Measurements from ENCODE around the gene JPH2. TPM values are rescaled to one million over a fixed set of nuclear protein-coding genes. Genes with fewer than 3 reads are reported as not detected.

JPH2 gene
- total RNA-seq, 4 donors from 2014 or later = 0.17 to 8.7 (median 4.0) TPM

DNA sequence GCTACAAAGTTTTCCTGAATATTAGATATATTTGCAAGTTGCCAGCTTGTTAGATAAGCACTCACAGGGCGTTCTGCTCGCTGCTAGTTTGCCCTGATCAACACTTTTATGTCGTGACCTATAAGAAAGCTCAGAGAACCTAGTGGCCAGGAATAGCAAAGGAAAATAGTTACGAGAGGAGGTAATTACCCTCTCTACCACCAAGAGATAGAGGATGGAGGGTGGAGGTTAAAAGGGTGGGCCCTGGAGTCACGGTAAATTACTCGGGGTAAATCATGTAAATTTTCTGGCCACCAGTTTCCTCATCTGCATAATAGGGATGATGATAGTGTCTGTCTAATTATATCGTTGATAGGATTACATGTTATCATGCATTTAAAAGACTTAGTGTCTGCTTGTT, 87.2 kb downstream of the JPH2 start:
- TF ChIP-seq, protein P1, sequence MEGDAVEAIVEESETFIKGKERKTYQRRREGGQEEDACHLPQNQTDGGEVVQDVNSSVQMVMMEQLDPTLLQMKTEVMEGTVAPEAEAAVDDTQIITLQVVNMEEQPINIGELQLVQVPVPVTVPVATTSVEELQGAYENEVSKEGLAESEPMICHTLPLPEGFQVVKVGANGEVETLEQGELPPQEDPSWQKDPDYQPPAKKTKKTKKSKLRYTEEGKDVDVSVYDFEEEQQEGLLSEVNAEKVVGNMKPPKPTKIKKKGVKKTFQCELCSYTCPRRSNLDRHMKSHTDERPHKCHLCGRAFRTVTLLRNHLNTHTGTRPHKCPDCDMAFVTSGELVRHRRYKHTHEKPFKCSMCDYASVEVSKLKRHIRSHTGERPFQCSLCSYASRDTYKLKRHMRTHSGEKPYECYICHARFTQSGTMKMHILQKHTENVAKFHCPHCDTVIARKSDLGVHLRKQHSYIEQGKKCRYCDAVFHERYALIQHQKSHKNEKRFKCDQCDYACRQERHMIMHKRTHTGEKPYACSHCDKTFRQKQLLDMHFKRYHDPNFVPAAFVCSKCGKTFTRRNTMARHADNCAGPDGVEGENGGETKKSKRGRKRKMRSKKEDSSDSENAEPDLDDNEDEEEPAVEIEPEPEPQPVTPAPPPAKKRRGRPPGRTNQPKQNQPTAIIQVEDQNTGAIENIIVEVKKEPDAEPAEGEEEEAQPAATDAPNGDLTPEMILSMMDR (IDR thresholded peaks at IDR 0.05; ENCODE audit: low read depth) = no peak

DNA sequence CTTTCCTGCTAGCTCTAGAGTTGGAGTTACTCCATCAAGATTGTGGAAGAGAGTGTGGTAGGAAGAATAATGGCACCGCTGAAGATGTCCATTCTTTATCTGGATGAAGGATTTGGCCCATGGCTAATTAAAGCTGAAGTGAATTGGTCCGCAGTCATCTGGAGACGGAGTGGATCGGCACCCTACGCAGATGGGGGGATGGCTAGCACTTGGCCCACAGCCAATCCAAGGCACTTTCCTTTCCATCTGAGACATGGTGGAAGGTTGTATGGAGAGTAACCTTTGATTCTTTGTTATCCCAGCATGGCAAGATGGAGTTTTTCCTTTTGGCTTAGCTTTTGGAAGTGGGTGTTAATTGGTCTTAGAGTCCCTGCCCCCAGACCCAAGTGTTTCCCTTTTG, 88.3 kb downstream of the JPH2 start:
- TF ChIP-seq, protein P1 (IDR thresholded peaks at IDR 0.05; ENCODE audit: low read depth) = no peak

DNA sequence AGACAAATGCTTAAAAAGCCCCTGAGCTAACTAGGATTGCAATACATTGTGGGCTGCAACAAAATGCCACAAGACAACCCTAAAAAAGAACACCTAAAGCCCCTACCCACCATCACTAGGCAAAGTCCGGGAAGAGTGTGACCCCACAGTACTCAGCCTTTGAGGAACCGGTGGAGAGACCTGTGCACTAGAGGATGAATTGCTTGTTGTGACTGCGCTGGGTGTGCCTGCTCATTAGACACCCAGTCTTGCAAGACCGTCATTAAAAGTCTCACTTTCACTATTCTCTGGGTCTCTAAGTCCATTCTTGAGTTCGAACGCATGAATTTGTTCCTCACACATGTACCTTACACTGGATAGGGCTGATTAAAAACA, 88.7 kb downstream of the JPH2 start:
- TF ChIP-seq, protein P1 (IDR thresholded peaks at IDR 0.05; ENCODE audit: low read depth) = no peak

DNA sequence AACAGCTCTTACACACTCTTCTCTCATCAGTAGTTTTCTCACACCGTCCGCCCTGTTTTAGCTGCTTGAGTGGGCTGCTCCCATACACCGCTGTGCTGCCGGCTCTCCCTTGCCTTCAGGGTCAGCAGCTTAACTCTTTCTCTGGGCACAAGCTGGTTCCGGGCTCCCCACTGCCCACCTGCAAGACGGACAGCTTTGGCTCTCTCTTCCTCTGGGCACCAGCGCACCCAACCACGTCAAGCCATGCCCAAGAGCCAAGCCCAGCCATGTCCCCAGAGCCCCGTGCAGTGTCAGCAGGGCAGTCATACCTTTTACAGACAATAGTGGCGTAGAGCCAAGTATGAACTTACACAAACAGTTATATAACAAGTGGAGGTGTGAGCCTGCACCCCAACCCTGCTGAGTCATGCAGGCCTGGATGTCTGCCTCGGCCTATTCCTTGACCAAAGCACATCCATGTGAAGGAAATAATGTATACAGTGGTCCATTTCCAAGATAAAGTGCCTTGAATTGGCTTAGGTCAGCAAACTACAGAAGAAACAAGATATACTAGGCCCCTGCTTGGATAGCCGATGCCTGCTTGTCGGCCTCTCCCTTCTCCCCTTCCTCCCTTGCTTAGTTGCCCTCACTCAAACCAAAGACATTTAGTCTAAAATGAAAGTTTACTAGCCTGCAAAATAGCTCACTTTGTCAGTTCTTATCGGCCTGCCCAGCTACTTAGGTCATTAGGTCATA, 89.3 kb downstream of the JPH2 start:
- TF ChIP-seq, protein P1 (IDR thresholded peaks at IDR 0.05; ENCODE audit: low read depth) = no peak

DNA sequence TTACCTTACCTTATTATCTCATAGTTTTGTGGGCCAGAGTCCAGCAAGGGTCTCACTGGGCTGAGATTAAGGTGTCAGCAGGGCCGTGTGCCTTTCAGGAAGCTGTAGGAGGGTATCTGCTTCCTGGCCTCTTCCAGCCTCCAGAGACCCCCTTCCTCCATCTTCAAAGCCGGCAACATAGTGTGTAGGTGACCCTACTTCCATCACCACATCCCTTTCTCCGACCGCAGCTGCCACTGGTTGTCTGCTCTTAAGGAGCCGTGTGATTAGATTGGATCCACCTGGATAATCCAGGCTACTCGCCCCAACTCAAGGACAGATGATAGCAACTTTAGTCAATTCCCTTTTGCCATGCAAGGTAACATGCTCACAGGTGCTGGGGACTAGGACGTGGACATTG, 91.2 kb downstream of the JPH2 start:
- TF ChIP-seq, protein P1 (IDR thresholded peaks at IDR 0.05; ENCODE audit: low read depth) = no peak

DNA sequence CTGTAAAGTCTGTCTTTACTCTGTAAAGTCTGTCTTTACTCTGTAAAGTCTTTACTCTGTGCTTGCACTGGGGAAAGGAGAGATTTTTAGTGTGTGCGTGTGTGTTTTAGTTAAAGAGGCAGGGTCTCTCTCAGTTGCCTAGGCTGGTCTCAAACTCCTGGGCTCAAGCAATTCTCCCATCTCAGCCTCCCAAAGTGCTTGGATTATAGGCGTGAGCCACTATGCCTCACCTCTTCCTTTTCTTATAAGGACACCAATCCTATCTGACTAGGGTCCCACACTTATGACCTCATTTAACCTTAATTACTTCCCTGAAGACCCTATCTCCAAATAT, 93.8 kb downstream of the JPH2 start:
- TF ChIP-seq, protein P1 (IDR thresholded peaks at IDR 0.05; ENCODE audit: low read depth) = no peak

DNA sequence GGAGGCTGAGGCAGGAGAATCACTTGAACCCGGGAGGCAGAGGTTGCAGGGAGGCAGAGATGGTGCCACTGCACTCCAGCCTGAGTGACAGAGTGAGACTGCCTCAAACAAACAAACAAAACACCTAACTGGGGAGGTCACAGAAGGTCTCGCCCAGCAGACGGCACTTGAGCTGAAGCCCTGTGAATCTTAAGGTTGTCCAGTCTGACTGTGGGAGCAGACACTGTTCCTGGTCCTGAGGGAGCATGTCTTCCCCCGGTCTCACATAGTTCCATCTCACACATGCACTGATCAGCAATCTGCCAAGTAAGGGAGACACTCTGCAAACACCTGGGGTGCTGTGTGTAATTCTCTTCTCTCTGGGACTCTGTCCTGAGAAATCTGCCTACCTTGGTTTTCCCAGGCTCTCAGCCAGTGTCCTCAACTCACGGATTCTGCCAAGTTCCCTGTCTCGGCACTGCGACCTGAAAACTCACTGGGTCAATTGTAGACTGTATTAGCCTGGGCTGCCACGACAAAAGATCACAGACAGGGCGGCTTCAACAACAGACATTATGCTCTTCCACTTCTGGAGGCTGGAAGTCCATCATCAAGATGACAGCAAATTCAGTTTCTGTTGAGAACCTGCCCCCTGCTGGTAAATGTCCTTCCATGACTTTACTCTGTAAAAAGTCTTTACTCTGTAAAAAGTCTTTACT, 94.3 kb downstream of the JPH2 start:
- TF ChIP-seq, protein P1 (IDR thresholded peaks at IDR 0.05; ENCODE audit: low read depth) = no peak

All from subcutaneous adipose tissue (tissue), 4 donors.